ENCODE data around the gene EVPL. TPM values are rescaled to one million over a fixed set of nuclear protein-coding genes. Genes with fewer than 3 reads are reported as not detected.

EVPL gene
- total and polyA plus RNA-seq, 5 donors from 2014 or later: 0.05 to 0.15 TPM; not detected in 3

DNA sequence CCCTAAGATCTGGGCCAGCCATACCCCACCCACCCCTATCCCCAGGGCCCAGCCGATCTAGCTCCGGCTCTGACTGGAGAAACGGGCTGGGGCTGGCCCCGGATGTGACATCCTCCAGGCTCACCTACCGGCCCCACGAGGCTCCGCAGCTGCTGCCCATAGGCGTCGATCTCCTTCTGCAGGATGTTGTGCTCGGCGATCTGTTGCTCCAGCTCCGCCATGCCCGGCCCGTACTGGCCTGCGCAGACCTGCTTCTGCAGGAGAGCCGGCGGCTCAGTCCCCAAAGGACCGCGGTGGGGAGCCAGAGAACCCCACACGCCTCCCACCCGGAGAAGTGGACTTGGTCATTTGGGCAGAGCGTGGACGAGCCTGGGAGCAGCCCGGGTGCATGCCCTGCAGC lies 4.8 kb downstream of the EVPL start:
- Mint-ChIP-seq H3K9me3 (no peaks in the 10 kb centered on the region), H3K36me3 (no peaks in the 10 kb centered on the region), H3K27ac (no peak overlapping the region), H3K4me3 (no peak overlapping the region), H3K4me1 (peaks cover 0 to 7% (median 0%) of the 10 kb centered on the region in 4 donors), H3K27me3 (no peaks in the 10 kb centered on the region)
- Histone ChIP-seq H3K9me3 (ENCODE audit: control insufficient read depth in 2 of 2, low read length in 2 of 2) (no peaks in the 10 kb centered on the region), H3K27ac (ENCODE audit: insufficient read depth, low read length, poor library complexity, severe bottlenecking) (no peak overlapping the region), H3K4me3 (ENCODE audit: low read depth, low read length) (no peak overlapping the region), H3K36me3 (ENCODE audit: control insufficient read depth, insufficient read depth, low read length) (no peaks in the 10 kb centered on the region), H3K4me1 (ENCODE audit: control insufficient read depth, insufficient read depth, low read length, poor library complexity, severe bottlenecking) (no peaks in the 10 kb centered on the region), H3K27me3 (ENCODE audit: control insufficient read depth, insufficient read depth, low read length) (no peaks in the 10 kb centered on the region)
- DNase-seq: no peak
- ATAC-seq (ENCODE audit: low read depth in 2 of 2): no peak

DNA sequence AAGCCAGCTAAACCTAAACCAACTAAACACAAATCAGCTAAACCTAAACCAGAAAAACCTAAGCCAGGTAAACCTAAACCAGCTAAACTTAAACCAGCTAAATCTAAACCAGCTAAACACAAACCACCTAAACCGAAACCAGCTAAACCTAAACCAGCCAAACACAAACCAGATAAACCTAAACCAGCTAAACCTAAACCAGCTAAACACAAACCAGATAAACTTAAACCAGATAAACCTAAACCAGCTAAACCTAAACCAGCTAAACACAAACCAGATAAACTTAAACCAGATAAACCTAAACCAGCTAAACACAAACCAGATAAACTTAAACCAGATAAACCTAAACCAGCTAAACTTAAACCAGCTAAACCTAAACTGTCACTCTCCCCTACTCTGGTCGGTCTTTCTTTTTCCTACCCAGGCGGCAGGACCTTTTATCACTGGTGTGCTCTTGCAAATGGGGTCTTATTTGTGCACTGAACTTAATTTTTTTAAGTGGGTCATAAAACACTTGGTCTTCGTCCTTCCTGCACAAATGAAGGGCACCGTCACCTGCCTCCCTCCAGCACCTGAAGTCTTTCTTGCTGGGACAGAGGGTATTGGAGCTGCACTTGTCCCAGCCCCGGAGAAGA lies 7.2 kb downstream of the EVPL start:
- Histone ChIP-seq H3K9me3 (ENCODE audit: control insufficient read depth in 2 of 2, low read length in 2 of 2) (no peaks in the 10 kb centered on the region), H3K4me3 (ENCODE audit: low read depth, low read length) (no peak overlapping the region), H3K36me3 (ENCODE audit: control insufficient read depth, insufficient read depth, low read length) (no peaks in the 10 kb centered on the region), H3K27me3 (ENCODE audit: control insufficient read depth, insufficient read depth, low read length) (no peaks in the 10 kb centered on the region), H3K27ac (ENCODE audit: insufficient read depth, low read length, poor library complexity, severe bottlenecking) (no peak overlapping the region), H3K4me1 (ENCODE audit: control insufficient read depth, insufficient read depth, low read length, poor library complexity, severe bottlenecking) (no peaks in the 10 kb centered on the region)
- ATAC-seq (ENCODE audit: low read depth in 2 of 2) (no peak), DNase-seq (no peak)
- peaks cover 0 to 4% (median 0%) of the 10 kb centered on the region in 4 donors for H3K4me1 Mint-ChIP-seq
- H3K36me3 Mint-ChIP-seq: no peaks in the 10 kb centered on the region
- no peaks in the 10 kb centered on the region for H3K9me3 Mint-ChIP-seq
- H3K27me3 Mint-ChIP-seq: no peaks in the 10 kb centered on the region
- H3K27ac Mint-ChIP-seq: peak overlapping the region; percentile 67 to 89 (median 82)
- no peak overlapping the region for H3K4me3 Mint-ChIP-seq

- H3K36me3 Mint-ChIP-seq: no peaks in the 10 kb centered on the region
- no peaks in the 10 kb centered on the region for H3K9me3 Mint-ChIP-seq
- no peak overlapping the region for H3K27ac ChIP-seq (ENCODE audit: insufficient read depth, low read length, poor library complexity, severe bottlenecking)
- H3K4me1 ChIP-seq (ENCODE audit: control insufficient read depth, insufficient read depth, low read length, poor library complexity, severe bottlenecking): peaks cover 8% of the 10 kb centered on the region
- H3K9me3 ChIP-seq (ENCODE audit: control insufficient read depth in 2 of 2, low read length in 2 of 2): no peaks in the 10 kb centered on the region
- H3K4me1 Mint-ChIP-seq: peaks cover 0 to 14% (median 4%) of the 10 kb centered on the region in 4 donors
- no peaks in the 10 kb centered on the region for H3K27me3 Mint-ChIP-seq
- no peak overlapping the region for H3K4me3 ChIP-seq (ENCODE audit: low read depth, low read length)
- H3K36me3 ChIP-seq (ENCODE audit: control insufficient read depth, insufficient read depth, low read length): no peaks in the 10 kb centered on the region
- no peak overlapping the region for H3K27ac Mint-ChIP-seq
- DNase-seq: no peak
- no peak for ATAC-seq (ENCODE audit: low read depth in 2 of 2)
- H3K27me3 ChIP-seq (ENCODE audit: control insufficient read depth, insufficient read depth, low read length): no peaks in the 10 kb centered on the region
- no peak overlapping the region for H3K4me3 Mint-ChIP-seq
These were observed 8.3 kb downstream of the EVPL start for GRCh38 chr17:76018801-76019200.

GRCh38 chr17:76018340-76018680 lies 8.8 kb downstream of the EVPL start:
- Histone ChIP-seq H3K4me3 (ENCODE audit: low read depth, low read length) (no peak overlapping the region), H3K4me1 (ENCODE audit: control insufficient read depth, insufficient read depth, low read length, poor library complexity, severe bottlenecking) (peaks cover 9% of the 10 kb centered on the region), H3K27ac (ENCODE audit: insufficient read depth, low read length, poor library complexity, severe bottlenecking) (no peak overlapping the region), H3K36me3 (ENCODE audit: control insufficient read depth, insufficient read depth, low read length) (no peaks in the 10 kb centered on the region), H3K9me3 (ENCODE audit: control insufficient read depth in 2 of 2, low read length in 2 of 2) (no peaks in the 10 kb centered on the region), H3K27me3 (ENCODE audit: control insufficient read depth, insufficient read depth, low read length) (no peaks in the 10 kb centered on the region)
- no peak for DNase-seq
- Mint-ChIP-seq H3K4me3 (no peak overlapping the region), H3K4me1 (peaks cover 0 to 16% (median 4%) of the 10 kb centered on the region in 4 donors), H3K9me3 (no peaks in the 10 kb centered on the region), H3K36me3 (no peaks in the 10 kb centered on the region), H3K27ac (no peak overlapping the region), H3K27me3 (no peaks in the 10 kb centered on the region)
- no peak for ATAC-seq (ENCODE audit: low read depth in 2 of 2)

DNA sequence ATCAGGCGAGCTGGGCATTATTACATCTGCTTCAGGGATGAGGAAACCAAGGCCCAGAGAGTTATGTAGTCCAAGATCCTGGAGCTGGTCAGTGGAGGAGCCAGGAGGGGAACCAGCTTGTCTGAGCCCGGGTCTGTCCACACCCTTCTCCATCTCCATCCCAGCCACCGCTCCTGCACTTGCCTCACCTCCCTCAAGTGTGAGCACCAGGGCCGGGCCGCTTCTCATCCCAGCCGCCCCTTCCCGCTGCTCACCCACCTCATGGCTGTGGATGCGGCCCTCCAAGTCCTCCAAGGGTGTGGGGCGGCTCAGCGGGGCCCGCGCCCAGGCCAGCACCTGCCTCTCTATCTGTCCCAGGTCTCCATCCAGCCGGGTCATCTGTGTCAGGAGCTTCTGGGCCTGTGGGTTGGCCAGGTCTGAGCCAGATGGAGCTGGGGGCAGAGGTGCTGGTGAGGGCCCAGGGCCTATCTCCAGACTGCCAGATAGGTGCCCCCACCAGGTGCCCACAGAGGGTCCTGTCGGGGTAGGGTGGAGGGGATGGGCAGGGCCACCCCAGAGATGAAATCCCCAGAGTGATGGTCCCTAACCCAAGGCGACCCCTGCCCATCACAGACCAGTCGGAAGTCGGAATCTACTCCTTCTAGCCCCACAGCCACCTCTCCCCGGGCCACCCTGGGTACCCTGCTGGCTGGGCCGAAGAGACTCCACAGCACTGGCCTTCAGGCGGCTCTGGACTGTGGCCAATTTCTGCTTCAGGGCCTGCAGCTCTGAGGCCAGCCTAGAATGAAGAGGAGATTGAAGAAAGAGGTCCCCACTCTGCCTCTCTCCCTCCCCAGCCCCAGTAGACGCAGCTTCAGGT lies 9.4 kb downstream of the EVPL start:
- peaks cover 9% of the 10 kb centered on the region for H3K4me1 ChIP-seq (ENCODE audit: control insufficient read depth, insufficient read depth, low read length, poor library complexity, severe bottlenecking)
- no peak overlapping the region for H3K4me3 Mint-ChIP-seq
- no peak for ATAC-seq (ENCODE audit: low read depth in 2 of 2)
- H3K27me3 Mint-ChIP-seq: no peaks in the 10 kb centered on the region
- no peaks in the 10 kb centered on the region for H3K9me3 Mint-ChIP-seq
- H3K27me3 ChIP-seq (ENCODE audit: control insufficient read depth, insufficient read depth, low read length): no peaks in the 10 kb centered on the region
- no peak overlapping the region for H3K4me3 ChIP-seq (ENCODE audit: low read depth, low read length)
- H3K4me1 Mint-ChIP-seq: peaks cover 0 to 13% (median 4%) of the 10 kb centered on the region in 4 donors
- no peaks in the 10 kb centered on the region for H3K36me3 ChIP-seq (ENCODE audit: control insufficient read depth, insufficient read depth, low read length)
- H3K36me3 Mint-ChIP-seq: no peaks in the 10 kb centered on the region
- no peak for DNase-seq
- H3K27ac Mint-ChIP-seq: peak overlapping the region in 1 of 3 donors; percentile 51
- H3K9me3 ChIP-seq (ENCODE audit: control insufficient read depth in 2 of 2, low read length in 2 of 2): no peaks in the 10 kb centered on the region
- no peak overlapping the region for H3K27ac ChIP-seq (ENCODE audit: insufficient read depth, low read length, poor library complexity, severe bottlenecking)

DNA sequence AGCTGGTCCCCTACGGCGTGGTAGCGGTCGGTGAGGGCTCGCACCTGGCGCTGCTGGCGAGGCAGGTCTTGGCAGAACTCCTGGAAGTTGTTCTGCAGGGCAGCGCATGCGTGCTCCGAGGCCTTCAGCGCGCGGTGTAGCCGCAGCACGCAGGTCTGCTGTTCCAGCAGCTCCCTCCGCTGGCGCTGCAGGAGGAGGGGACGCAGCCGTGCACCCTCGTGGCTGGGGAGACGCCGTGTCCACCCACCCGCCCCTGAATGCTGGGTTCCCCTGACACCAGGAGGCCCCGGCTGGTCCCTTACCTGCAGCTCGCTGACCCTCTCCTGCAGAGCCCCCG lies 12.2 kb downstream of the EVPL start:
- Histone ChIP-seq H3K4me3 (ENCODE audit: low read depth, low read length) (no peak overlapping the region), H3K27ac (ENCODE audit: insufficient read depth, low read length, poor library complexity, severe bottlenecking) (no peak overlapping the region), H3K4me1 (ENCODE audit: control insufficient read depth, insufficient read depth, low read length, poor library complexity, severe bottlenecking) (peaks cover 9% of the 10 kb centered on the region), H3K36me3 (ENCODE audit: control insufficient read depth, insufficient read depth, low read length) (no peaks in the 10 kb centered on the region), H3K9me3 (ENCODE audit: control insufficient read depth in 2 of 2, low read length in 2 of 2) (no peaks in the 10 kb centered on the region), H3K27me3 (ENCODE audit: control insufficient read depth, insufficient read depth, low read length) (no peaks in the 10 kb centered on the region)
- H3K27me3 Mint-ChIP-seq: no peaks in the 10 kb centered on the region
- H3K9me3 Mint-ChIP-seq: no peaks in the 10 kb centered on the region
- H3K27ac Mint-ChIP-seq: no peak overlapping the region
- H3K4me1 Mint-ChIP-seq: peaks cover 0 to 13% (median 4%) of the 10 kb centered on the region in 4 donors
- ATAC-seq (ENCODE audit: low read depth in 2 of 2) (no peak), DNase-seq (no peak)
- H3K36me3 Mint-ChIP-seq: no peaks in the 10 kb centered on the region
- no peak overlapping the region for H3K4me3 Mint-ChIP-seq

DNA sequence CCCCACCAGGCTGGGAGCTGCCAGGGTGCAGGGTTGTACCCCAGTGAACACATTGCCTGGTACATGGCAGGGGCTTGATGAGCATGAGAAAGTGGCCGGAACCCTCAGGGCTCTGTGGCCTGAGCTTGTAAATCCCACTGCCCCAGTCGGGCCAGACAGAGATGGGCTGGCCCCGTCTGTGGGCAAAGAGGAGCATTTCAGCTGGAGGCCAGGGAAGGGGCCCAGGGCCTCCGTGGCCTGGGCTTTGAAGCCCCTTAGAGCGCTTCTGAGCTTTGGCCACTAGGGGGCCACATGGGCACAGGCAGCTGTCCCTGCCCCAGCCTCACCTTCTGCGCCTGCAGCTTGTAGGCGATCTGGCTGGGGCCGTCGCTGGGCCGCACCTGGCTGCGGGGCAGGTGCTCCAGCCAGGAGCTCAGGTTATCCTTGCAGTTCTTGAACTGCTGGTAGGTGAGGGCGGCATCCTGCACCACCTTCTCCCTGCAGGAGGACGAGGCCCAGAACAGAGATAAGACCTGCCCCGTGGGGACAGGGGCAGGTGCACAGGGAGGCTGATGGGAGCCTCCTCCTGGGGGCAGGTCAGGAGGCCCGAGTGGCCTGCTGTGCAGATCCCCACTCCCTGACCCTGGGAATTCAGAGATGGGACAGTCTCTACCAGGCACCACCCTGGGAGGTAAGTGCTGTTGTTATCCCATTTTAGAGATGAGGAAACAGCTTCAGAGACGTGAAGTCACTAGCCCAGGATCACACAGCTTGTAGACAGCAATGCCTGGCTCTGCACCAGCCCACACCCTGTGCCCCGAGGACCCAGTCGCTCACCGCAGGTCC lies 12.8 kb downstream of the EVPL start:
- no peaks in the 10 kb centered on the region for H3K36me3 ChIP-seq (ENCODE audit: control insufficient read depth, insufficient read depth, low read length)
- H3K4me1 ChIP-seq (ENCODE audit: control insufficient read depth, insufficient read depth, low read length, poor library complexity, severe bottlenecking): peaks cover 9% of the 10 kb centered on the region
- Mint-ChIP-seq H3K27me3 (no peaks in the 10 kb centered on the region), H3K4me3 (peak overlapping the region in 1 of 4 donors; percentile 57), H3K27ac (peak overlapping the region in 2 of 3 donors; percentile 26 to 73), H3K9me3 (no peaks in the 10 kb centered on the region), H3K36me3 (no peaks in the 10 kb centered on the region), H3K4me1 (peaks cover 0 to 13% (median 4%) of the 10 kb centered on the region in 4 donors)
- H3K4me3 ChIP-seq (ENCODE audit: low read depth, low read length): no peak overlapping the region
- H3K9me3 ChIP-seq (ENCODE audit: control insufficient read depth in 2 of 2, low read length in 2 of 2): no peaks in the 10 kb centered on the region
- peak; percentile 87 to 93 for ATAC-seq (ENCODE audit: low read depth in 2 of 2)
- no peak overlapping the region for H3K27ac ChIP-seq (ENCODE audit: insufficient read depth, low read length, poor library complexity, severe bottlenecking)
- no peaks in the 10 kb centered on the region for H3K27me3 ChIP-seq (ENCODE audit: control insufficient read depth, insufficient read depth, low read length)
- peak; percentile 68 to 84 (median 79) for DNase-seq

Measured in CD4-positive, CD25-positive, alpha-beta regulatory T cell (primary cell).